OCI-LY7 (cell line): ENCODE results near the gene PXN. TPM values are rescaled to one million over a fixed set of nuclear protein-coding genes. Genes with fewer than 3 reads are reported as not detected.
"Not testable (repeated sequence)": the region's sequence is repeated elsewhere in the genome, so short reads cannot be mapped to it uniquely, and the experiment has no call there.

Experiments used
- BruUV-seq: library from RNA; stranded (reverse); fragments of 400-500 nt; replicated peaks from 2 replicates; lab custom pipeline; 2021; lab: Mats Ljungman, UMichigan
- CTCF ChIA-PET: fragments of 300-600 bp; sonication (Branson Sonifier 250); formaldehyde crosslinking; loops from one replicate; lab custom pipeline; 2022; ENCODE audit warnings: antibody characterized with exemption; ENCODE audit not compliant: unreplicated experiment; lab: Charles Lee
- POLR2A ChIA-PET: fragments of 300-600 bp; sonication (Branson Sonifier 250); formaldehyde crosslinking; loops from one replicate; lab custom pipeline; 2022; ENCODE audit warnings: antibody characterized with exemption; lab: Charles Lee
- DNase-seq: peaks from one replicate; pipeline ENCODE4 v3.0.0-alpha.2; 2015; ENCODE audit warnings: low spot score
- H2AFZ ChIP-seq: fragments of 200-600 bp; sonication (generic), shearing (Covaris generic); 2 replicates; pipeline ENCODE4 v1.6.1; 2014; ENCODE audit warnings: mild to moderate bottlenecking, antibody characterized with exemption, low read length, moderate library complexity
- H3K27ac ChIP-seq: fragments of 200-600 bp; sonication (generic); 2 replicates; pipeline ENCODE4 v1.5.1; 2014; ENCODE audit warnings: mixed run types, low read depth, mild to moderate bottlenecking, moderate library complexity, low read length, inconsistent platforms; ENCODE audit not compliant: poor library complexity, severe bottlenecking
- H3K36me3 ChIP-seq: fragments of 200-600 bp; sonication (generic); 2 replicates; pipeline ENCODE4 v1.6.1; 2014; ENCODE audit warnings: mild to moderate bottlenecking, antibody characterized with exemption, low read length, moderate library complexity, mixed read lengths; ENCODE audit not compliant: insufficient read depth
- H3K4me1 ChIP-seq: fragments of 200-600 bp; sonication (generic); 2 replicates; pipeline ENCODE4 v1.5.1; 2014; ENCODE audit warnings: mild to moderate bottlenecking, low read length; ENCODE audit not compliant: insufficient read depth, poor library complexity, severe bottlenecking
- H3K4me2 ChIP-seq: fragments of 200-600 bp; sonication (generic); 2 replicates; pipeline ENCODE4 v1.6.1; 2014; ENCODE audit warnings: mild to moderate bottlenecking, low read length
- H3K4me3 ChIP-seq: fragments of 200-600 bp; sonication (generic); 2 replicates; pipeline ENCODE4 v1.5.1; 2014; ENCODE audit warnings: mild to moderate bottlenecking, low read depth, low read length; ENCODE audit not compliant: poor library complexity, severe bottlenecking
- H3K79me2 ChIP-seq: fragments of 200-600 bp; sonication (generic); 2 replicates; pipeline ENCODE4 v1.6.1; 2016; ENCODE audit warnings: low read depth, mild to moderate bottlenecking, low read length, moderate library complexity, mixed read lengths; ENCODE audit not compliant: insufficient read depth
- H3K9me2 ChIP-seq: fragments of 200-600 bp; sonication (generic); 2 replicates; pipeline ENCODE4 v1.6.1; 2016; ENCODE audit warnings: mild to moderate bottlenecking, low read length, mixed read lengths; ENCODE audit not compliant: insufficient read depth
- H3K9me3 ChIP-seq: fragments of 200-600 bp; sonication (generic); 2 replicates; pipeline ENCODE4 v1.6.1; 2014; ENCODE audit warnings: mild to moderate bottlenecking, mixed run types, low read length, mixed read lengths
- H4K20me1 ChIP-seq: fragments of 200-600 bp; sonication (generic); 2 replicates; pipeline ENCODE4 v1.6.1; 2014; ENCODE audit warnings: mild to moderate bottlenecking, antibody characterized with exemption, low read length, moderate library complexity, mixed read lengths; ENCODE audit not compliant: insufficient read depth
- CTCF ChIP-seq: fragments of 200-600 bp; sonication (generic); conservative IDR thresholded peaks from 2 replicates; pipeline ENCODE4 v1.5.1; 2014; ENCODE audit warnings: mild to moderate bottlenecking, antibody characterized with exemption, low read length, moderate library complexity, mixed read lengths
- EZH2phosphoT487 ChIP-seq: fragments of 200-600 bp; sonication (generic); IDR thresholded peaks from 2 replicates; pipeline ENCODE4 v1.6.1; 2018; ENCODE audit warnings: low read depth, borderline replicate concordance, mild to moderate bottlenecking, mixed run types, antibody characterized with exemption, low read length, moderate library complexity, mixed read lengths
- intact Hi-C: fragments of 100-400 bp; cut with micrococcal nuclease; formaldehyde crosslinking; loops from one replicate; pipeline ENCODE4 v1.10.0; 2022; ENCODE audit not compliant: unreplicated experiment
- total RNA-seq, 2 experiments: library from RNA; depleted of rRNA in 1 of 2; stranded (reverse); fragments of >200 nt in 1 of 2; shearing (Covaris generic) in 1 of 2; gene quantifications; 2 replicates each; pipeline ENCODE4 v1.2.3, GENCODE V29; 2014 to 2022

PXN gene
- total RNA-seq, 2 experiments from 2014 or later = 8.6 to 22.9 TPM

GRCh38 chr12:120194226-120194533 lies 71.3 kb downstream of the PXN start:
- intact Hi-C loops = loop anchor here (5.0 kb wide), 1 partner anchor 72 kb away; no protein-coding TSS in a partner anchor
- TF ChIP-seq CTCF (no peak), EZH2phosphoT487 (no peak)
- H3K36me3 ChIP-seq = peaks cover 67% of the 10 kb centered on the region

GRCh38 chr12:120193286-120193685 lies 72.2 kb downstream of the PXN start:
- H3K4me1 ChIP-seq = peaks cover 69% of the 10 kb centered on the region
- BruUV-seq, CTCF ChIA-PET, DNase-seq, H4K20me1 ChIP-seq, H2AFZ ChIP-seq, H3K9me3 ChIP-seq, H3K9me2 ChIP-seq: not testable (repeated sequence)
- H3K4me2 ChIP-seq = peak overlapping the region; percentile 92
- peaks cover 90% of the 10 kb centered on the region for H3K79me2 ChIP-seq
- H3K27ac ChIP-seq = peak overlapping the region; percentile 95
- intact Hi-C loops = loop anchor here (5.0 kb wide), 1 partner anchor 71 kb away; no protein-coding TSS in a partner anchor
- H3K36me3 ChIP-seq = peaks cover 67% of the 10 kb centered on the region
- H3K4me3 ChIP-seq = peak overlapping the region; percentile 90
- POLR2A ChIA-PET = interaction anchor here (0.7 to 3.8 kb wide), 6 partner anchors 25 to 388 kb away, joined by 3 to 34 read pairs (median 4); partner anchors contain the start of genes POP5, RNU4-1 and RNU4-2

More at GRCh38 chr12:120194226-120194533, 71.3 kb downstream of the PXN start:
- POLR2A ChIA-PET = interaction anchor here (0.6 to 3.8 kb wide), 3 partner anchors 26 to 571 kb away, joined by 3 to 34 read pairs (median 4); partner anchors contain the start of gene RNU4-2
- H3K4me1 ChIP-seq = peaks cover 78% of the 10 kb centered on the region
- peak overlapping the region; percentile 92 for H3K4me2 ChIP-seq
- no TSS peak for BruUV-seq
- H2AFZ ChIP-seq = no peak overlapping the region; the same call in 1 of the 2 replicates
- H3K9me2 ChIP-seq = no peaks in the 10 kb centered on the region
- peaks cover 15% of the 10 kb centered on the region for H4K20me1 ChIP-seq
- no peaks in the 10 kb centered on the region for H3K9me3 ChIP-seq
- DNase-seq = no peak
- CTCF ChIA-PET = no interaction called here
- H3K27ac ChIP-seq = peak overlapping the region; percentile 95
- H3K4me3 ChIP-seq = peak overlapping the region; percentile 90
- H3K79me2 ChIP-seq = peaks cover 91% of the 10 kb centered on the region

- Histone ChIP-seq H3K36me3 (peaks cover 67% of the 10 kb centered on the region), H2AFZ (no peak overlapping the region), H3K79me2 (peaks cover 86% of the 10 kb centered on the region), H3K9me2 (no peaks in the 10 kb centered on the region), H3K4me1 (peaks cover 47% of the 10 kb centered on the region), H4K20me1 (no peaks in the 10 kb centered on the region), H3K4me2 (peak overlapping the region; percentile 92), H3K4me3 (peak overlapping the region; percentile 63), H3K9me3 (no peaks in the 10 kb centered on the region), H3K27ac (peak overlapping the region; percentile 95)
- TF ChIP-seq CTCF (no peak), EZH2phosphoT487 (no peak)
- intact Hi-C loops = loop anchor here (1.0 to 5.0 kb wide), 2 partner anchors 25 to 69 kb away; no protein-coding TSS in a partner anchor
- ChIA-PET CTCF (interaction anchor here (0.6 to 1.5 kb wide), 2 partner anchors 13 to 36 kb away, joined by 3 to 4 read pairs; no protein-coding TSS in a partner anchor), POLR2A (interaction anchor here (0.7 to 5.9 kb wide), 15 partner anchors 10 to 101 kb away, joined by 3 to 73 read pairs (median 6); partner anchors contain the start of genes RAB35, RNU4-2 and RPLP0)
- no TSS peak for BruUV-seq
- DNase-seq = peak; percentile 87
Observed at GRCh38 chr12:120190985-120191480, 74.5 kb downstream of the PXN start.
